NK-92 (cell line): Measurements from ENCODE around the gene C2orf68.
"Not testable (repeated sequence)": the region's sequence is repeated elsewhere in the genome, so short reads cannot be mapped to it uniquely, and the experiment has no call there.

Experiments used
- DNase-seq: peaks from one replicate; lab custom pipeline; 2025; ENCODE audit not compliant: unreplicated experiment; lab: John Stamatoyannopoulos, UW

Gene C2orf68

DNA sequence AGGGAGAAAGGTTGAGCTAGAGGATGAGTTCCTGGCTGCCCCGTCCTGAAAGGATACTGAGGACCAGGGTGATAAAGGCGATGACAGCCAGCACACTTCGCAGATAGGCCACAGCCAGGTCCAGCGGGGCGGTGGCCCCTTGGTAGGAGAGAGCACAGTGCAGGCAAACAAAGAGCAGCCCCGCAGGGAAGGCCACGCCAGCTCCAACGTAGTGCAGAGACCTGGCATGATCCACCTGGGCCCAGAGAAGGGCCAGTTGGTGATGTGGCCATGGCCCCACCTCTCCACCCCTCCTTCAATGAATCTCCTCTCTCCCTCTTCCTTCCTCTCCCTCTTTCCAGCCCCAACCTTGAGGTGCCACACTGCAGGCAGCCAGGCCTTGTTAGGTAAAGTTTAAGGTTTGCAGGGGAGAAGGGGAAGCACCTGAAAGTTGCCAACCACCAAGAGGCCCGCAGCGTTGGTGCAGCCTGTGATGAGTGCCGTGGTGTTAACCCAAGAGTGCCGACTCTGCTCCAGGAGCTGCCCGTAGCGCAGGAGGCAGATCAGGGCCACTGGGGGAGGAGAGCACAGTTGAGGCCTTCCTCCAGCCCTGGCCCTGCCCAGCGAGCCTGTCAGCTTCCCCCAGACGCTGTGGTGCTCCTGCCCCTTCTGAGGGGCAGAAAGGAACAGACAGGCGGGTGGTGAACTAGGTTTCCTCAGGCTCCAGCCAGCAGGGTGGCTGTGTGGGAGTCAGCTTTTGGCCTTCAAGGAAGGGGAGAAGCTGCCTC lies 12.2 kb downstream of the C2orf68 start:
- no peak for DNase-seq

DNA sequence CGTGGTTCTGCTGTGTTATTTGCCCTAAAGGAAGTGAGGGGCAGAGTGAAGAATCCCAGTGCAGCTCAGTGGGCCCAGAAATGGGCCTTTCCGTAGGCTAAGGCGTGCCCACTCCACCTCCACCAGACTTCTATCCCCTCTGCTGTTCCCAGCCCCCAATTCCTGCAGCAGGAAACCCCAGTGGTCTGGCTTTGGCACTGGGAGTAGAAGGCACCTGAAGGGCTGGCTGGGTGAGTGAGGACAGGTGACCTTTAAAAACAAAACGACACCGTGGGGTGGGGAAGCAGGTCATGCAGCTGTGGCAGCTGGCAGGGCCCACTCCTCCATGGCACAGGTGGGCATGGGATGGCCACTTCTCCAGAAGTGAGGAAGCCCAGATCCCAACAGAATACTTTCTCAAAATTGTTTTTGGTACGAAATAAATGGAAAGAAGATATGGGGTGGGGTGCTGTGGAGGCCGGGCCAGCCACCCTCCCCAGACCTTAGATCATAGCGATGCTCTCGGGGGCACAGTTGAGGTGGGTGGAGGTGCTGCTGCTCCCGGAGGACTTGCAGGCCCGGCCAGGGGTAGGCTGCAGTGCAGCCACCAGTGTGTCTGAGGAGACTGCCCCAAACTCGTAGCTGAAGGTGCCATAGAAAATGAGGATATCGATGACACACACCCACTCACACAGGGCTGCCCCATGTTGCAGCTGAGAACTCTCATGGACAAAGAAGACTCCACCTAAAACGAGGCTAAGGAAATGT lies 13.1 kb downstream of the C2orf68 start:
- DNase-seq: no peak

GRCh38 chr2:85597241-85597640 lies 14.6 kb downstream of the C2orf68 start:
- no peak for DNase-seq

DNA sequence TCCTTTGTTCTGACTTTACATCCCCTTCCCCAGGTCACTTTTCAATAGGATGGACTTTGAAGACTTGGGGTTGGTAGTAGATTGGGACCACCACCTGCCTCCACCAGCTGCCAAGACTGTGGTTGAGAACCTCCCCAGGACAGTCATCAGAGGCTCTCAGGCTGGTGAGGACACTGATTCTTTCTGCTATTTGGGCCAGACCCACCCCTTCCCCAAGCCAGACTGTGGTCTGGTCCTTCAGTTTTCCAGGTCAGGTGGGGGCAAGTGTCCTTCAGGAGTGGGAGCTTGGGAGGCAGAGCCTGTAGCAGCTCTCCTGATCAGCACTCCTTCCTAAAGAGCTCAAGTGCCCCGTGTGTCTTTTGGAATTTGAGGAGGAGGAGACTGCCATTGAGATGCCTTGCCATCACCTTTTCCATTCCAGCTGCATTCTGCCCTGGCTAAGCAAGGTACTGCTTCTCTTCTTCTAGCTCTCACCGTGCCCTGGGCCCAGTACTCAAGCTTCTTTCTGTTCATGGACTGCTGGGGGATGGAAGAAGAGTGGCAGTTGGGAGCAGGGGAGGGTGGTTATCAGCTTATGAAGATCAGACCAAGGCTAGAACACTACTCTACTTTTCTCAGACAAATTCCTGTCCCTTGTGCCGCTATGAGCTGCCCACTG lies 15.3 kb downstream of the C2orf68 start:
- no peak for DNase-seq

- DNase-seq: no peak
These were observed 15.9 kb downstream of the C2orf68 start for GRCh38 chr2:85596026-85596333.

DNA sequence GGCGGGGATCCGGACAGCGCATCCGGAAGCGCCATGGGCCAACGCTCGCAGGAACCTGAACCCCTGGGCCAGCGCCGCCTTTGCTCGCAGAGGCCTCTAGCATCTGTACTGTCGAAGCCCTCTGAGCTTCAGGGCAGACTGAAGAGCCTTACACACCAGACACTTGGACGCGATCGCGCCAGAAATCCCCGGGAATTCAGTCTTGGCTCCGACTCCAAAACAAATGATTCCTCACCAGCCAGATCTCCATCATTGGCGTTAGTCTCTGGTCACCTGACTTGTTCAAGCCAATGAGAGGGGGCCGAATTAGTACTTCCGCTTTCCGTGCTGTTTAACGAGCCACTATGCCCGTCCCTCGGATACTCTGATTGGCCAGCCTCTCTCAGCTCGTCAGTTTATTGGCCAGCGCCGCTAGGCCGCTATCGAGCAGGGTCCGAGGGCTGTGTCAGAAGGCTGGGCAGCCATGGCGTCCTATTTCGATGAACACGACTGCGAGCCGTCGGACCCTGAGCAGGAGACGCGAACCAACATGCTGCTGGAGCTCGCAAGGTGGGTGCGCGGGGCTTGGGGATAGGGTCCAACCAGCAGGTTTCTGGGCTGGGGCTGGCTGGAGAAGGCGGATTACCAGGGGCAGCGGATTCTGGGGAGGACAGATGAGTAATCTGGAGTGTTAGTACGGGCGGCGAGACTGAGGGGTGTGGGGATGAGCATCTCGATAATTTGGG lies 16.4 kb downstream of the C2orf68 start, which contains the start of gene RNF181:
RNF181 (plus strand) TSS at position 445 of the 725 bp plus-strand sequence; CDS start at position 464, 19 bp downstream.
- peak; percentile 65 for DNase-seq

GRCh38 chr2:85594715-85595300 lies 17.1 kb downstream of the C2orf68 start:
- DNase-seq: no peak

GRCh38 chr2:85593023-85593422 lies 18.8 kb downstream of the C2orf68 start:
- DNase-seq: no peak

GRCh38 chr2:85592299-85592698 lies 19.6 kb downstream of the C2orf68 start:
- DNase-seq: not testable (repeated sequence)

GRCh38 chr2:85591563-85591962 lies 20.3 kb downstream of the C2orf68 start:
- no peak for DNase-seq

DNA sequence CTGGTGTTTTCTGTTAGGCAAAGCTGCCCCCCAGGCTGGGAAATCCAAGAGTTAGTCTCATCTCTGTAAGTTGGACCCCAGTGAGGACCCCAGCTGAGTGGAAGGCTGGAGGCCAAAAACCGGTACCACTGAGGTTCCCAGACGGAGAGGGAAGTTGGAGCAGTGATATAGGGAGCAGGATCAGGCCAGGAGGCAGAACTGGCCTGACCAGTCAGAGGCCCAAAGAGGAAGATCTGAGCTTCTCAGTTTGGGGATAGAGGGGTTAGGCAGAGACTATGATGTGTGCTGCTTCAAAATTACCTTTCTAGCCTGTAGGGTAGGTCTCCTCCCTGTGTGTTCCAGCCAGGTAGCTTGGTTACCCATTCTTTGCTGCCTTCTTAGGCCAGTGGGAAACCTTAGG lies 20.9 kb downstream of the C2orf68 start:
- no peak for DNase-seq

DNA sequence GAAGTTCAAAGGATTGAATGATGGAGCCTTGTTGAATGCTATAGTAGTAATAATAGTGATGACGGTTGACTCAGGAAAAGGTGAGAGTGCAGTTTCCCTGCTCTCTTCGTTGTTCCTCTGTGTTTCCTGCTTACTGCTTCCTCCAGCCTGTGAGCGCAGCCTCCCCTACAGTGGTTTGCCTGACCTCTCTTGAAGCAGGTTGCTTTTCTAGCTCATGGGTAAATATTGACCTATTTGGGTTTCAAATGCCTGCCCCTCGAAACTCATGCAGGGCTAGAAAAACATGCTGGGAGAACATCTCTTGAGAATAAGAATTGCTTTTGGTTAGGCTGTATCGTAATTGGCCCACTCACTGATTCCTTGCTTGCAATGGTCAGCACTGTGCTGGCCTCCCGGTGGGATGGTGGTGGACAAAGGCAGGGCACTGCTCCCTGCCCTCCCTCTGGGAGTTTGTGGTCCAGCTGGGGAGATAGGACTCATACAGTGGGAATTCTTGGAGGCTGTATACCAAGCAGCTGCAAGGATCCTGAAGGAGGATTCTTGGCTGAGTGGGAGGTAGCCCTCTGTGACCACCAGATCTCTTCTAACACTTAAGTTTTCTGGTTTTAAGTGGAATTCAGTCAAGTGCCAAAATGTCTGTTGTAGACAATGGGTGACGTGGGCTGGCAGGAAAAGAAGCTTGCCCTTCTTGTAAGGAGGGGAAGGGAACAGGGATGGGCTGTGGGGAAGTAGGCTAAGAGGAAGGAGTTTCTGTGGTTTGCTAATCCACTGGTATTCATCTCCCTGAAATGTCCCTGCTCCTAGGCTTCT lies 21.7 kb downstream of the C2orf68 start:
- no peak for DNase-seq

GRCh38 chr2:85589181-85589580 lies 22.7 kb downstream of the C2orf68 start:
- DNase-seq: no peak

GRCh38 chr2:85588645-85589044 lies 23.2 kb downstream of the C2orf68 start:
- no peak for DNase-seq

DNA sequence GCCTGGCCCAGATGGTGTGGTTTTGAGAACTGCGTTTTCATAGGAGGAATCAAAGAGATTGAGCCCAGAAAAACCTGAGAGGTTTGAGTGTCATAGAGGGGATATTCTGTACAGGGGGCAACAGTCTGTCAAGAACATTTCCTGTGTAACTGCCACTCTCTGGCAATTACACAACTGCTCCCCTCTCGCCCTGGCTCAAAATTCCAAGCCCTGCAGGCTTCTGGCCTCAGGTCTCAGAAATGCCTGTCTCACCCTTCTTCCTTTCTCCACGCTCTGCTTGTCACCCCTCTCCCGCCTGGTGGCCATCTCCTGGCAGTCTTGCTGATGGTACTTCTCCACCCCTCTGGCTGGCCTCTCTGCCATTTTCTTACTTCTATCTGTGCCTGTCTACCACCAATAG lies 23.6 kb downstream of the C2orf68 start:
- DNase-seq: no peak

- DNase-seq: no peak
These were observed 26.1 kb downstream of the C2orf68 start for GRCh38 chr2:85585781-85586105.

DNA sequence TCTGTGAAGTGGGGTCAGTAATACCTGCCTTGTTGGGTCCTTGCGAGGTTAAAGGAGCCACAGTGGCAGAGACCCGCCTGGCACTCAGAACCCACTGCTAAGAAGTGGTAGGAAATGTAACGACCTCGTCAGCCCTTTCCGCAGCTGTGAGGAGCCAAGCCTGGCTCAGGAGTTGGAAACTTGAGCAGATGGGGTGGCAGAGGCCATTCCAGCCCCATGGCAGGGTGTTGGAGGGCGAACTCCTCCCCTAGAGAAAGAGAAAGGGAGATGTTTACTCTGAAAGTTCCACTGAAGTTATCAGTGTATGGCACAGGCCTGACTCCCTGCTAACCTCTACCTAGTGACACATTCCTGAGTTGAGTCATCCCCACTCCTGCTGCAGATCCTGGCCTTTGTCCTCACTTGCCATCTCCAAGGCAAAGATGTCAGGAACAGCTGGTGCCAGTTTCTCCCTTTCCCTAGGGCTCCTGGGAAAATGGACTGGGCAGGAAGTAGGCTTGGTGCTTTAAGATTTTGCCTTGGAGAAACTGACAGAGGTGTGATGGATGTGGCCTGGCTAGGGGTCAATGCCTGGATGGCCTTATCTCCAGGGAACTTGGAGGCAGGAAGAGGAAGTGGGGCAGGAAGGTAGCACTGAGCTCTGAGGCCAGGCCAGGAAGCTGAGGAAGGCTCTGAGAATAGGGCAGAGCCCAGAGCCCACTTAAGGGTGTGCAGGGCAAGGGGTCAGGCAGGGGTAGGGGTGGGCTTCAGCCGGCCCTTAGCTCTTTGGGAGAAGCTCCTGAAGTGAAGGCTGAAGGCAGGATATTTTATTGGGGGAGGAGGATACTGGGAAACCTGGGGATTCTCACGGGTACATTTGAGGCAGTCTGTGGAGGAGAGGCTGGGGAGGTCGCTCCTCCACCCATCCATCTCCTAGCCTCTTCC lies 26.7 kb downstream of the C2orf68 start:
- no peak for DNase-seq

- no peak for DNase-seq
These were observed 27.5 kb downstream of the C2orf68 start, which contains the start of gene VAMP5 for GRCh38 chr2:85584354-85584856. TSS of gene VAMP5 (plus strand) at chr2:85584431. CDS start at chr2:85584491, 60 bp downstream.
